ENCODE results near the gene KIAA1958.

GRCh38 chr9:112570671-112571167, 84.1 kb downstream of the KIAA1958 start:
- no peak for TF ChIP-seq POLR2A (IDR thresholded peaks at IDR 0.05)
- TF ChIP-seq, protein P1, sequence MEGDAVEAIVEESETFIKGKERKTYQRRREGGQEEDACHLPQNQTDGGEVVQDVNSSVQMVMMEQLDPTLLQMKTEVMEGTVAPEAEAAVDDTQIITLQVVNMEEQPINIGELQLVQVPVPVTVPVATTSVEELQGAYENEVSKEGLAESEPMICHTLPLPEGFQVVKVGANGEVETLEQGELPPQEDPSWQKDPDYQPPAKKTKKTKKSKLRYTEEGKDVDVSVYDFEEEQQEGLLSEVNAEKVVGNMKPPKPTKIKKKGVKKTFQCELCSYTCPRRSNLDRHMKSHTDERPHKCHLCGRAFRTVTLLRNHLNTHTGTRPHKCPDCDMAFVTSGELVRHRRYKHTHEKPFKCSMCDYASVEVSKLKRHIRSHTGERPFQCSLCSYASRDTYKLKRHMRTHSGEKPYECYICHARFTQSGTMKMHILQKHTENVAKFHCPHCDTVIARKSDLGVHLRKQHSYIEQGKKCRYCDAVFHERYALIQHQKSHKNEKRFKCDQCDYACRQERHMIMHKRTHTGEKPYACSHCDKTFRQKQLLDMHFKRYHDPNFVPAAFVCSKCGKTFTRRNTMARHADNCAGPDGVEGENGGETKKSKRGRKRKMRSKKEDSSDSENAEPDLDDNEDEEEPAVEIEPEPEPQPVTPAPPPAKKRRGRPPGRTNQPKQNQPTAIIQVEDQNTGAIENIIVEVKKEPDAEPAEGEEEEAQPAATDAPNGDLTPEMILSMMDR (IDR thresholded peaks at IDR 0.05 in 4 of 5, conservative IDR thresholded peaks at IDR 0.05 in 1 of 5): no peak

Data from gastrocnemius medialis (tissue), 4 donors.